WTC11 (cell line): ENCODE measurements around the gene MAPK8IP2. TPM values are rescaled to one million over a fixed set of nuclear protein-coding genes. Genes with fewer than 3 reads are reported as not detected.

Source experiments
- ATAC-seq: fragments of 200-7000 bp; cut with Tn5 transposase; 2 replicates; pipeline ENCODE4 v1.10.0; 2021; ENCODE audit warnings: mild to moderate bottlenecking, moderate library complexity
- CTCF ChIA-PET: fragments of 300-600 bp; sonication (Branson Sonifier 250); formaldehyde crosslinking; loops from one replicate; lab custom pipeline; 2021; ENCODE audit warnings: antibody characterized with exemption; lab: Charles Lee
- POLR2A ChIA-PET: fragments of 350-600 bp; sonication (Branson Sonifier 250); formaldehyde crosslinking; loops from one replicate; lab custom pipeline; 2021; ENCODE audit warnings: antibody characterized with exemption; lab: Charles Lee
- DNase-seq: peaks from one replicate; pipeline ENCODE4 v3.0.0; 2021; ENCODE audit warnings: low spot score
- H3K27ac Mint-ChIP-seq: 2 replicates; pipeline ENCODE4 v1.8.0; 2021; ENCODE audit warnings: mixed read lengths
- H3K27me3 Mint-ChIP-seq: 2 replicates; pipeline ENCODE4 v1.8.0; 2021; ENCODE audit warnings: low read depth, mild to moderate bottlenecking, moderate library complexity, mixed read lengths
- H3K36me3 Mint-ChIP-seq: 2 replicates; pipeline ENCODE4 v1.8.0; 2021; ENCODE audit warnings: mixed read lengths
- H3K4me1 Mint-ChIP-seq: 2 replicates; pipeline ENCODE4 v1.8.0; 2022; ENCODE audit warnings: mixed read lengths
- H3K4me3 Mint-ChIP-seq: 2 replicates; pipeline ENCODE4 v1.8.0; 2021; ENCODE audit warnings: mild to moderate bottlenecking, moderate library complexity, mixed read lengths
- H3K9me3 Mint-ChIP-seq: 2 replicates; pipeline ENCODE4 v1.8.0; 2021; ENCODE audit warnings: mixed read lengths
- ATF1 ChIP-seq: sonication (generic); formaldehyde crosslinking; IDR thresholded peaks from 2 replicates; pipeline ENCODE4 v1.8.1; 2023; ENCODE audit warnings: mild to moderate bottlenecking, moderate library complexity, missing genetic modification reagents
- NFE2L1 ChIP-seq: sonication (generic); formaldehyde crosslinking; IDR thresholded peaks from 2 replicates; pipeline ENCODE4 v1.8.1; 2023; ENCODE audit warnings: missing genetic modification reagents
- NR3C1 ChIP-seq: sonication (generic); formaldehyde crosslinking; conservative IDR thresholded peaks from 2 replicates; pipeline ENCODE4 v1.8.1; 2023; ENCODE audit warnings: low read depth, mild to moderate bottlenecking, missing genetic modification reagents
- PRDM15 ChIP-seq: sonication (generic); formaldehyde crosslinking; IDR thresholded peaks from 2 replicates; pipeline ENCODE4 v1.8.0; 2022; ENCODE audit warnings: missing genetic modification reagents
- SOX15 ChIP-seq: fragments of 250-450 bp; sonication (Bioruptor Pico); IDR thresholded peaks from 2 replicates; pipeline ENCODE4 v1.9.0; 2021; ENCODE audit warnings: mild to moderate bottlenecking
- TCF7 ChIP-seq: sonication (generic); formaldehyde crosslinking; IDR thresholded peaks from 2 replicates; pipeline ENCODE4 v1.8.0; 2022; ENCODE audit warnings: mild to moderate bottlenecking, low read depth, missing genetic modification reagents, moderate library complexity
- TEAD1 ChIP-seq: sonication (generic); formaldehyde crosslinking; IDR thresholded peaks from 2 replicates; pipeline ENCODE4 v1.8.0; 2022; ENCODE audit warnings: mild to moderate bottlenecking, missing genetic modification reagents
- ZMAT4 ChIP-seq: fragments of 250-450 bp; sonication (Bioruptor Pico); IDR thresholded peaks from 2 replicates; pipeline ENCODE4 v1.9.0; 2021; ENCODE audit warnings: mild to moderate bottlenecking
- total RNA-seq: library from RNA; stranded (reverse); gene quantifications from 3 replicates; pipeline ENCODE4 v1.2.3, GENCODE V29; 2021
- TF ChIP-seq, protein P1 (sequence below): sonication (generic); formaldehyde crosslinking; IDR thresholded peaks from 2 replicates; pipeline ENCODE4 v1.8.0; 2022; ENCODE audit warnings: mild to moderate bottlenecking, missing genetic modification reagents
- TF ChIP-seq, protein P2 (sequence below): sonication (generic); formaldehyde crosslinking; IDR thresholded peaks from 2 replicates; pipeline ENCODE4 v1.8.1; 2022; ENCODE audit warnings: mild to moderate bottlenecking, missing genetic modification reagents, moderate library complexity, borderline replicate concordance
- TF ChIP-seq, protein P3 (sequence below): fragments of 250-450 bp; sonication (Bioruptor Pico); IDR thresholded peaks from 2 replicates; pipeline ENCODE4 v2.1.2; 2022; ENCODE audit warnings: mild to moderate bottlenecking, moderate library complexity
- TF ChIP-seq, protein P4 (sequence below): sonication (generic); formaldehyde crosslinking; IDR thresholded peaks from 2 replicates; pipeline ENCODE4 v1.8.1; 2023; ENCODE audit warnings: mild to moderate bottlenecking, missing genetic modification reagents, borderline replicate concordance
- TF ChIP-seq, protein P5 (sequence below): sonication (generic); formaldehyde crosslinking; IDR thresholded peaks from 2 replicates; pipeline ENCODE4 v1.8.1; 2022; ENCODE audit warnings: missing genetic modification reagents, borderline replicate concordance
- TF ChIP-seq, protein P6 (sequence below): sonication (generic); formaldehyde crosslinking; IDR thresholded peaks from 2 replicates; pipeline ENCODE4 v1.8.0; 2022; ENCODE audit warnings: mild to moderate bottlenecking, missing genetic modification reagents

MAPK8IP2 gene
- total RNA-seq, 1 experiment from 2014 or later = 4.9 TPM

GRCh38 chr22:50609599-50609998, 9.0 kb downstream of the MAPK8IP2 start:
- Mint-ChIP-seq H3K9me3 (no peaks in the 10 kb centered on the region), H3K36me3 (no peaks in the 10 kb centered on the region), H3K27me3 (peaks cover 20% of the 10 kb centered on the region)
- POLR2A ChIA-PET = interaction anchor here (0.9 kb wide), 1 partner anchor 84 kb away, joined by 3 read pairs; no protein-coding TSS in a partner anchor
- TF ChIP-seq, protein P1, sequence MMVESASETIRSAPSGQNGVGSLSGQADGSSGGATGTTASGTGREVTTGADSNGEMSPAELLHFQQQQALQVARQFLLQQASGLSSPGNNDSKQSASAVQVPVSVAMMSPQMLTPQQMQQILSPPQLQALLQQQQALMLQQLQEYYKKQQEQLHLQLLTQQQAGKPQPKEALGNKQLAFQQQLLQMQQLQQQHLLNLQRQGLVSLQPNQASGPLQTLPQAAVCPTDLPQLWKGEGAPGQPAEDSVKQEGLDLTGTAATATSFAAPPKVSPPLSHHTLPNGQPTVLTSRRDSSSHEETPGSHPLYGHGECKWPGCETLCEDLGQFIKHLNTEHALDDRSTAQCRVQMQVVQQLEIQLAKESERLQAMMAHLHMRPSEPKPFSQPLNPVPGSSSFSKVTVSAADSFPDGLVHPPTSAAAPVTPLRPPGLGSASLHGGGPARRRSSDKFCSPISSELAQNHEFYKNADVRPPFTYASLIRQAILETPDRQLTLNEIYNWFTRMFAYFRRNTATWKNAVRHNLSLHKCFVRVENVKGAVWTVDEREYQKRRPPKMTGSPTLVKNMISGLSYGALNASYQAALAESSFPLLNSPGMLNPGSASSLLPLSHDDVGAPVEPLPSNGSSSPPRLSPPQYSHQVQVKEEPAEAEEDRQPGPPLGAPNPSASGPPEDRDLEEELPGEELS (CRISPR knock-in tag) = no peak
- TF ChIP-seq, protein P2, sequence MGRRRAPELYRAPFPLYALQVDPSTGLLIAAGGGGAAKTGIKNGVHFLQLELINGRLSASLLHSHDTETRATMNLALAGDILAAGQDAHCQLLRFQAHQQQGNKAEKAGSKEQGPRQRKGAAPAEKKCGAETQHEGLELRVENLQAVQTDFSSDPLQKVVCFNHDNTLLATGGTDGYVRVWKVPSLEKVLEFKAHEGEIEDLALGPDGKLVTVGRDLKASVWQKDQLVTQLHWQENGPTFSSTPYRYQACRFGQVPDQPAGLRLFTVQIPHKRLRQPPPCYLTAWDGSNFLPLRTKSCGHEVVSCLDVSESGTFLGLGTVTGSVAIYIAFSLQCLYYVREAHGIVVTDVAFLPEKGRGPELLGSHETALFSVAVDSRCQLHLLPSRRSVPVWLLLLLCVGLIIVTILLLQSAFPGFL (CRISPR knock-in tag) = no peak
- TF ChIP-seq PRDM15 (CRISPR knock-in tag) = no peak
- TF ChIP-seq TEAD1 (CRISPR knock-in tag) = no peak
- TF ChIP-seq TCF7 (CRISPR knock-in tag) = no peak
- TF ChIP-seq NR3C1 (CRISPR knock-in tag) = no peak
- TF ChIP-seq SOX15 (CRISPR knock-in tag) = no peak
- no peak for TF ChIP-seq ZMAT4
- TF ChIP-seq, protein P3, sequence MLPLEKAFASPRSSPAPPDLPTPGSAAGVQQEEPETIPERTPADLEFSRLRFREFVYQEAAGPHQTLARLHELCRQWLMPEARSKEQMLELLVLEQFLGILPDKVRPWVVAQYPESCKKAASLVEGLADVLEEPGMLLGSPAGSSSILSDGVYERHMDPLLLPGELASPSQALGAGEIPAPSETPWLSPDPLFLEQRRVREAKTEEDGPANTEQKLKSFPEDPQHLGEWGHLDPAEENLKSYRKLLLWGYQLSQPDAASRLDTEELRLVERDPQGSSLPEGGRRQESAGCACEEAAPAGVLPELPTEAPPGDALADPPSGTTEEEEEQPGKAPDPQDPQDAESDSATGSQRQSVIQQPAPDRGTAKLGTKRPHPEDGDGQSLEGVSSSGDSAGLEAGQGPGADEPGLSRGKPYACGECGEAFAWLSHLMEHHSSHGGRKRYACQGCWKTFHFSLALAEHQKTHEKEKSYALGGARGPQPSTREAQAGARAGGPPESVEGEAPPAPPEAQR = no peak
- TF ChIP-seq, protein P4, sequence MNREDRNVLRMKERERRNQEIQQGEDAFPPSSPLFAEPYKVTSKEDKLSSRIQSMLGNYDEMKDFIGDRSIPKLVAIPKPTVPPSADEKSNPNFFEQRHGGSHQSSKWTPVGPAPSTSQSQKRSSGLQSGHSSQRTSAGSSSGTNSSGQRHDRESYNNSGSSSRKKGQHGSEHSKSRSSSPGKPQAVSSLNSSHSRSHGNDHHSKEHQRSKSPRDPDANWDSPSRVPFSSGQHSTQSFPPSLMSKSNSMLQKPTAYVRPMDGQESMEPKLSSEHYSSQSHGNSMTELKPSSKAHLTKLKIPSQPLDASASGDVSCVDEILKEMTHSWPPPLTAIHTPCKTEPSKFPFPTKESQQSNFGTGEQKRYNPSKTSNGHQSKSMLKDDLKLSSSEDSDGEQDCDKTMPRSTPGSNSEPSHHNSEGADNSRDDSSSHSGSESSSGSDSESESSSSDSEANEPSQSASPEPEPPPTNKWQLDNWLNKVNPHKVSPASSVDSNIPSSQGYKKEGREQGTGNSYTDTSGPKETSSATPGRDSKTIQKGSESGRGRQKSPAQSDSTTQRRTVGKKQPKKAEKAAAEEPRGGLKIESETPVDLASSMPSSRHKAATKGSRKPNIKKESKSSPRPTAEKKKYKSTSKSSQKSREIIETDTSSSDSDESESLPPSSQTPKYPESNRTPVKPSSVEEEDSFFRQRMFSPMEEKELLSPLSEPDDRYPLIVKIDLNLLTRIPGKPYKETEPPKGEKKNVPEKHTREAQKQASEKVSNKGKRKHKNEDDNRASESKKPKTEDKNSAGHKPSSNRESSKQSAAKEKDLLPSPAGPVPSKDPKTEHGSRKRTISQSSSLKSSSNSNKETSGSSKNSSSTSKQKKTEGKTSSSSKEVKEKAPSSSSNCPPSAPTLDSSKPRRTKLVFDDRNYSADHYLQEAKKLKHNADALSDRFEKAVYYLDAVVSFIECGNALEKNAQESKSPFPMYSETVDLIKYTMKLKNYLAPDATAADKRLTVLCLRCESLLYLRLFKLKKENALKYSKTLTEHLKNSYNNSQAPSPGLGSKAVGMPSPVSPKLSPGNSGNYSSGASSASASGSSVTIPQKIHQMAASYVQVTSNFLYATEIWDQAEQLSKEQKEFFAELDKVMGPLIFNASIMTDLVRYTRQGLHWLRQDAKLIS (CRISPR knock-in tag) = no peak
- no peak for TF ChIP-seq NFE2L1 (CRISPR knock-in tag)
- TF ChIP-seq, protein P5, sequence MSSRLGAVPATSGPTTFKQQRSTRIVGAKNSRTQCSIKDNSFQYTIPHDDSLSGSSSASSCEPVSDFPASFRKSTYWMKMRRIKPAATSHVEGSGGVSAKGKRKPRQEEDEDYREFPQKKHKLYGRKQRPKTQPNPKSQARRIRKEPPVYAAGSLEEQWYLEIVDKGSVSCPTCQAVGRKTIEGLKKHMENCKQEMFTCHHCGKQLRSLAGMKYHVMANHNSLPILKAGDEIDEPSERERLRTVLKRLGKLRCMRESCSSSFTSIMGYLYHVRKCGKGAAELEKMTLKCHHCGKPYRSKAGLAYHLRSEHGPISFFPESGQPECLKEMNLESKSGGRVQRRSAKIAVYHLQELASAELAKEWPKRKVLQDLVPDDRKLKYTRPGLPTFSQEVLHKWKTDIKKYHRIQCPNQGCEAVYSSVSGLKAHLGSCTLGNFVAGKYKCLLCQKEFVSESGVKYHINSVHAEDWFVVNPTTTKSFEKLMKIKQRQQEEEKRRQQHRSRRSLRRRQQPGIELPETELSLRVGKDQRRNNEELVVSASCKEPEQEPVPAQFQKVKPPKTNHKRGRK (CRISPR knock-in tag) = no peak
- TF ChIP-seq, protein P6, sequence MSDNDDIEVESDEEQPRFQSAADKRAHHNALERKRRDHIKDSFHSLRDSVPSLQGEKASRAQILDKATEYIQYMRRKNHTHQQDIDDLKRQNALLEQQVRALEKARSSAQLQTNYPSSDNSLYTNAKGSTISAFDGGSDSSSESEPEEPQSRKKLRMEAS (CRISPR knock-in tag) = no peak
- TF ChIP-seq ATF1 (CRISPR knock-in tag) = no peak
- TF ChIP-seq, all 79 proteins: peak for 0
- no peak for DNase-seq
- CTCF ChIA-PET = interaction anchor here (1.5 kb wide), 1 partner anchor 11 kb away, joined by 7 read pairs; no protein-coding TSS in a partner anchor
- Mint-ChIP-seq H3K4me1 (peaks cover 14% of the 10 kb centered on the region), H3K27ac (no peak overlapping the region), H3K4me3 (no peak overlapping the region)
- no peak for ATAC-seq
